ENCODE results near the gene NEGR1.

Gene NEGR1

GRCh38 chr1:71634159-71634558, 648.2 kb downstream of the NEGR1 start:
- no peak for DNase-seq

GRCh38 chr1:71630073-71630472, 652.3 kb downstream of the NEGR1 start:
- DNase-seq = no peak
- intact Hi-C loops (cut with DNase I) = no loop called here

More at GRCh38 chr1:71634159-71634558, 648.2 kb downstream of the NEGR1 start:
- intact Hi-C loops (cut with DNase I) = no loop called here

DNA sequence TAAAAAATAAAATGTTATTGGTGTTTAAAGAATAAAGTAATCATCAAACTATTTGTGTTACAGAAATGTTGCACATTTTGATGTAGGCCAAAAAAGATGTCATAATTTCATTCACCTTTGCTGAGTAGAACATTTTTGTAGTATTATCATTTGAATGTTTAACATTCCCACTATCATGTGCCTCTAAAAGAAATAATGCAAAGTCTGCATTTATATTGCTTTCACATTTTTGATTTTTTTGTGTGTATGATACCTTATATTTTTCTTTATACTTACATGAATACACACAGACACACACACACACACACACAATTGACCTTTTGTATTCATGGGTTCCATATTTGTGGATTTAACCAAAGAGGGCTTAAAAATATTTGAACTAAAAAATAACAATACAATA, 657.3 kb downstream of the NEGR1 start:
- DNase-seq = no peak
- intact Hi-C loops (cut with DNase I) = no loop called here

DNA sequence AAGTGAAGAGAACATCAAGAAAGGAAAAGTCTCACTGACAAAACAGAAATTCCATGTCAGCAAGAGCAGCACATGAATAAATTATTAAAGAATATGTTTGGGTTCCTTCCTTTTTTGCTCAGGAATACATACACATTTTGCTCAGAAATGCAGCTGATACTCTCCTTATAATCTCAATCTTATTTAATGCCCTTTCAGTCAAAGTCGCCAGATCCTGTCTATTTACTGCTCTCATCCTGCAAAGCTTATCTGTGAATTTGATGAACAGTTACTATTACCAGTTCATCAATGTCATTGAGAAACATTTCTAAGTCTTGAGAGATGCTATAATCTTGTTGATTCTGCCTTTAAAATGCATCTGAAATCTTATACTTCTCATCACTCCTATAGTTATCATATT, 658.5 kb downstream of the NEGR1 start:
- intact Hi-C loops (cut with DNase I) = no loop called here
- DNase-seq = no peak

GRCh38 chr1:71621785-71622184, 660.6 kb downstream of the NEGR1 start:
- no peak for DNase-seq
- intact Hi-C loops (cut with DNase I) = no loop called here

DNA sequence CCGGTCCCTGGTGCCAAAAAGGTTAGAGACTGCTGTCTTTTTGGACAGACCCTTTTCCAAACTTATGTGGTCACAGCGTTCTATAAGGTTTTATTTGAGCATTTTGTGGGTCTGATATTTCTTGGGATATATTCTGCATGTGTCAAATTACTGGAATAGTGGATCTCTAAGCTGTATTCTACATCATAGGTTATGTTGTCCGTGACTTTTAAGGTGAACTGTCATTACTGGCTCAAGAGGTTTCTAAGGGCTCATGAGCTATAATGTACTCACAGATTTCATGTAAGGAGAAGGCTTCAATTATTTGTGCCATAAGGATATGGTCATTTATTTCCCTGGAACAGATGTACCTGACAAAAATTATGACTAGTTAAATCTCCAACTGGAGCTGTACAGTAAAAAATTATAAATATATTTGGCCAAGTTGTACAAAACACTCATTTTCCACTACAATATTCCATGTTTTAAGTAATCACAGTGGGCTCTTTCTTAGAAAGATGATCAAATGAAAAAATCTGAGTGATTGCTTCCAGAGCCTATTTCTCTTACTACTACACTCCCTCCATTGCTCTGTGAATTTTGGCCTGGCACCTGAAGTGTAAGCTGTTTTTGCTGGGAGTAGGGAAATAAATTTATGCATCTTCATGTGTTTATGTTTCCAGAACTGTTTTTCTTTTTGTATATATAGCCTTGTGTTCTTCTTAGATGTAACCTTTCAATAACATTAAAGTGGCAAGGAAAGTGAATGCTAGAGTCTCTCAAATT, 663.4 kb downstream of the NEGR1 start:
- no peak for DNase-seq
- intact Hi-C loops (cut with DNase I) = no loop called here

DNA sequence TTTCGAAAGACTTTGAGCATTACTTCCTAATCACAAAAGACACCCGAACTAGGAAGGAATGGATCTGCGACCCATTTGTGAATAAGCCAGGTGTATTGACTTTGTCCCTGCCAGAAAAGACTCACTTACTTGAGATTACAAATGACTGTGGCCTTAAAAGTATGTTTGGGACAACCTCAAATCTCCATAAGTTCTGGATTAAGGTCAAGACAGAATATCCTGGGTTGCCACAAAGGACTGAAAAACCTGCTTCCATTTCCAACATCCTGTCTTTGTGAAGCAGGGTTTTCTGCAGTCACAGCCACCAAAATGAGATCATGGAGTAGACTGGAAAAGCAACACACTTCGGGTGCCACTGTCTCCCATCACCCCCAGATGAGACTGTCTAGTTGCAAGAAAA, 664.1 kb downstream of the NEGR1 start:
- no peak for DNase-seq
- intact Hi-C loops (cut with DNase I) = no loop called here

DNA sequence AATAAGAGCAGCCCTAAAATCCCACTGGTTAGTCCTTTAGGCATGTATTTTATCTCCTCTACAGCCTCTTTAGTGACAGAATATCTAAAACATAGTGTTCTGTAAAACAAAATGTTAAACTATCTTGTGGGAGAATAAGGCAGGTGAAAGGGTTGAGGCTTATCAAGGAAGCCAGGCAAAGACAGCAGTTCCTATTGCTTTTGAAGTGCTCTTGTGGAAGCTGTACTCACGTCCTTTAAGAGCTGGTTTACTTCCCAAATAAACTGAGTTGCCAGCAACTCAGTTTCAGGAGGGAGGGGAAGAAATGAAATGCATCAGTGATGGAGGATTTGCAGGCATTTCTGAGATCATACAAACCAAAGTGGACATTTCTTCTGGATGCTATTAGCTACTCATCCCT, 671.9 kb downstream of the NEGR1 start:
- no peak for DNase-seq
- intact Hi-C loops (cut with DNase I) = no loop called here

- intact Hi-C loops (cut with DNase I) = no loop called here
- DNase-seq = no peak
These were observed 679.1 kb downstream of the NEGR1 start for GRCh38 chr1:71603044-71603776.

- intact Hi-C loops (cut with DNase I) = no loop called here
- DNase-seq = no peak
These were observed 682.3 kb downstream of the NEGR1 start for GRCh38 chr1:71600023-71600422.

DNA sequence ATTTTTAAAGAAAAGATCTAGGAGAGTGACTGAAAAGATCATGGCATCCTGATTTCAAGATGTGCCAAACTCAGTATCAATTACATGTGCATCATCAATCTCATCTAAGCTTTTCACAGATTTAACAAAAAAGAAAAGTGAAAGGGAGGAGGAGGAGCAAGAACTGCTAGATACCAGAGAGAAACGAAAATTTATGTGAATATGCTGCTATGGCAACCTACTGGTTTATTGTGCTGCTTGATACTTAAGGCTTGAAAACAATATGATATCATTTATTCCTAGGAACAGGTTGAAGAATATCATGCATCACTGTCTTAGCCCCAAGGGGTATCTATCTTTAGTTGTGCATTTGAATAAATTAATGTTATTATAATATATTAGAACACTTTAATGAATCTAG, 683.0 kb downstream of the NEGR1 start:
- intact Hi-C loops (cut with DNase I) = no loop called here
- DNase-seq = no peak

DNA sequence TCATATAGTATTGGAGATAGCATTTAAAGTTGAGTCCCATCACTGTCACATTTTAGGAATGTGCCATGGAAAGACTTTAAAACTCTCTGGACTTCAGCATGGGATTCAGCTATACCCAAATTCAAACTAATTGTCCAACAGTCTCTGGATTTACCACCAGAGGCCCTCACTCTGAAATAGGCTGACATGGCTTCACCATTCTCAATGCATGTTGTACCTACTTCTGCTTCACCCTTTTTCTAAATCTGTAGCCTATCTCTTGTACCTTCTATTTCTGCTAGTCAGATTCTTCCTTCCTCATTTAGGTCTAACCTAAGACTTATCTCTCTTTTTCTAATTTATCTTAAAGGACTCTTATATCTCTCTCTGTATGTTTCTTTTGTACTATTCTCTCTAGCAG, 688.8 kb downstream of the NEGR1 start:
- intact Hi-C loops (cut with DNase I) = no loop called here
- DNase-seq = no peak

DNA sequence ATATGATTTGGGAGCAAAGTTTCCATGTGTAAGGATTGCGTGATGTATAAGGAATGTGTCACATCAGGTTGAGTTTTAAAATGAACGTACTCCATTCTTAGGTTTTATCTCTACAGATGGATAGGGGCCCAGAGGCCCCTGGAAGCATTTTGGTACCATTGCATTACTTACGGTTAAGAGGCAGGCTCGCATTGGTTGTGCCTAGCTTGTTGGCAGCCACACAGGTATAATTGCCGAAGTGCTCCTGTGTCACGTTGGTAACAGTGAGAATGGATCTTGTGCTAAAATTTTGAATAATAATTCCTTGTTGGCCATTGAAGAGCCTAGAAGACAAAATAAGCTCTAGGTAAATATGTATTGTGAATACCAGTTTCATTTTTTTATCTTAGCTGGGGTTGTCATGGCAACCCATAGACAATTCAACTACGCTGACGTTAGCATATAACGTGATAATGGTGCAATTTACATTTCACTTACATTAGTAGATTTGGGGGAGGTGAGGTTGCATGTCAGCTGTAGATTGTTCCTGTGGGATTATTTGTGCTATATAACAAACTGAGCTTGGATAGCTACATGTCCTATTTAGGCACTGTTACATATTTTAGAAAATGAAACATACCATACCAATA, 689.6 kb downstream of the NEGR1 start:
- intact Hi-C loops (cut with DNase I) = no loop called here
- no peak for DNase-seq

DNA sequence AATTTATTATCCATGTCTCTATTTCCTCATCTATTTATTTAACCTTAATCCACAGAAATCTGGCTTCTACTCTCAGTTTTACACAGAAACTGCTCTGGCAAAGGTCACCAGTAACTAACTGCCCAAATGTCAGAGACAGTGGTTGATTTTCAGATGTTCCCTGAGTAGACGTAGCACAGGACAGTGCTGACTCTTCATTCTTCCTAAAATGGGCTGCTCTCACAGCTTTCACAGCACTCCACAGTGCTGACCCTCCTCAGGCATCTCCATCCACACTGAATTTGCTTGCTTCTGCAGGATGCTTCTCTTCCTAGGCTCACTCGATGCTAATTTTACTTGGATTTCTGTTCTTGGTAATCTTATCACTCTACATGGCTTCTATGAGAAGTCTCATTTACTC, 693.3 kb downstream of the NEGR1 start:
- intact Hi-C loops (cut with DNase I) = no loop called here
- no peak for DNase-seq

GRCh38 chr1:71587961-71588360, 694.4 kb downstream of the NEGR1 start:
- DNase-seq = peak in 17 of 42 donors; percentile 3 to 53 (median 20)
- intact Hi-C loops (cut with DNase I) = no loop called here

GRCh38 chr1:71586030-71586429, 696.3 kb downstream of the NEGR1 start:
- intact Hi-C loops (cut with DNase I) = no loop called here
- DNase-seq = no peak

- no peak for DNase-seq
- intact Hi-C loops (cut with DNase I) = no loop called here
These were observed 698.6 kb downstream of the NEGR1 start for GRCh38 chr1:71583756-71584155.

GRCh38 chr1:71582673-71583072, 699.7 kb downstream of the NEGR1 start:
- DNase-seq = no peak
- intact Hi-C loops (cut with DNase I) = no loop called here

DNA sequence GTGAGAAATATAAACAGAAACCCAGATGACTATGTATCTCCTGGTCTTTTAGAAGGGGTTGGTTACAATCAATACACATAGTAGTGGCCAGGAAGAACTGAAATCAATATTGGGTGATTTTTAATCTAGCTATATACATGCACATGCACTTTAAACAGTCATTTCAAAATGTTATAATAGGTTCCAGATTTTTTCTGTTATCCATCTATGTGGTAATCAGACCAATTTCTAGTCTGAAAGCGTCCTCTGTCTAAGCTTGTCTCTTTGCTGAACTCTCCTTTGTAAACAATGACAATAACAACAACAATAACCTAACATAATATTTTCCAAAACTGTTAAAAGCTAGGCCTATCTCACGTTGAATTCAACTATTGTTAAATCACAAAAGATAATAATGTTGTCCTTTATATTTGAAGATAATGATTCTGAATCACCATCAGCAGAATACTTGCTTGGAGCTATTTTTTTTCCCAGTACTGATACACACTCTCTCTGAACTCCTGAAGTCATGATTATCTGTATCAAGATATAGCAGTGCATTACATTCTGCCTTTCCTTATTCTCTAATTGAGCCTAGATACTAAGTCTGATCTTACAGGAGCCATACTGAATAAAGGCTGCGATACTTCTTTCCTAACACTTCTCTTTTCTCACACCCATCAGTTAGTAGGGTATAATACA, 704.7 kb downstream of the NEGR1 start:
- intact Hi-C loops (cut with DNase I) = no loop called here

DNA sequence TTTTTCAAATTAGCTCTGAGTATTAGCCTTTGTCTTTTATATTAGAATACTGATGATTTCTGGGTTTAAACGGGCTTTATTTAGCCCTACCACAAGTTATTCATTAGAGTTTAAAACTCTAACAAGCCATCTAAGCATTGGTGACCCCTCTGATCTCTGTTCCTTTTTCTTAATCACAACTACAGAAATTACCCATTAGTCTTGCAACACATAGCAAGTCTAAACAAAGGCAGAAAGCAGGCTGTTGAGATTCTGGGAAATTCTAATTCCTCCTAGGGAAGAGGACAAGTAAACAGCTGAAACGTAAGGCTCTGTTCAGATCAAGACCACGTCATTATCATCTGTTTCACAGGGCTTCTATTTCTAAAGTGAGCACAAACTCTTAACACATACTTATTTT, 710.3 kb downstream of the NEGR1 start:
- intact Hi-C loops (cut with DNase I) = no loop called here
- DNase-seq = no peak

More for the DNA sequence above, 704.7 kb downstream of the NEGR1 start:
- DNase-seq = no peak
